ENCODE data around the gene TANGO6. TPM values are rescaled to one million over a fixed set of nuclear protein-coding genes. Genes with fewer than 3 reads are reported as not detected.
A peak's percentile ranks its signal among the peaks of the same experiment; 100 is the strongest.

Gene TANGO6
- total RNA-seq, 1 experiment from 2014 or later: 16.7 TPM

DNA sequence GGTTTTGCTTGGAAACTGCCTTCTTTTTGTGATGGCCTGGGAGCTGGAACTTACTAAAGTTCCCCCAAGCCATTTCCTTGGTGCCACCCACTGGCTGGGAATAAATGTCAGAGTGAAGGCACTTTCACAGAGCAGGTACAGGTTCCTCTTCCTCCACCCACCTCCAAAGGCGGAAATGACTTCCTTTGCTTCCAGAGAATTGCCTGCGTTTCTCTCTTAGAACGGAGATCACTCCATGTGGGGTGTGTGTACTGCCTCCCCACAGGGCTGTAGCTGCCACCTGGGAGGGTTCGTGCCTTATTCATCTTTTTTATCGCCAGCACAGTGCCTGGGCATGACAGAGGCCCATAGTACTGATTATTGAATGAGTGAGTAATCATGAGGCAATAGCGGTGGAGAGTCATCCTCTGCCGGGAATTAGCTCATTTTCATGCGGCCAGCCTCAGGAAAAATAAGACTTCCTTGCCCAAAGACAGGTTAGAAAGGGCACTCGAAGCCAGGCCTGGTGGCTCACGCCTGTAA is 229.9 kb downstream of the TANGO6 start:
- DNase-seq: no peak
- Histone ChIP-seq H3K36me3 (replicated peaks; ENCODE audit: control insufficient read depth, insufficient read depth, low read length) (no peaks in the 10 kb centered on the region), H3K4me3 (ENCODE audit: insufficient read depth, low read depth, low read length) (no peak overlapping the region), H3K27me3 (ENCODE audit: control insufficient read depth, insufficient read depth, low read length) (no peaks in the 10 kb centered on the region)

DNA sequence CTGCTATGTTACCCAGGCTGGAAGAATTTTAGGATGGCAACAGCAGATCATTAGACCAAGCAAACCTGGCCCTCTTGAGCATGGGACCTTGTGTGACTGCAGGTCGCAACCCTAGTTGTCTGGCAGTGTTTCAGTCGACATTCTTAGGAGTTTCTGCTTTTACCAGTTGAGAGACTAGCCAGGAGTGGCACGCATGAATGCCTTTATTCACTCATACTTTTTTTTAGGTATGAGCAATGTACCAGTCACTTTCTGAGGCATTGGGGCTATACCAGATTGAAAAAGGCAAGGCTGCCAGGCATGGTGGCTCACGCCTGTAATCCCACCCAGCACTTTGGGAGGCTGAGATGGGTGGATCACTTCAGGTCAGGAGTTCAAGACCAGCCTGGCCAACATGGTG is 233.9 kb downstream of the TANGO6 start:
- Histone ChIP-seq H3K27me3 (ENCODE audit: control insufficient read depth, insufficient read depth, low read length) (no peaks in the 10 kb centered on the region), H3K36me3 (replicated peaks; ENCODE audit: control insufficient read depth, insufficient read depth, low read length) (no peaks in the 10 kb centered on the region), H3K4me3 (ENCODE audit: insufficient read depth, low read depth, low read length) (no peak overlapping the region)
- DNase-seq: no peak

DNA sequence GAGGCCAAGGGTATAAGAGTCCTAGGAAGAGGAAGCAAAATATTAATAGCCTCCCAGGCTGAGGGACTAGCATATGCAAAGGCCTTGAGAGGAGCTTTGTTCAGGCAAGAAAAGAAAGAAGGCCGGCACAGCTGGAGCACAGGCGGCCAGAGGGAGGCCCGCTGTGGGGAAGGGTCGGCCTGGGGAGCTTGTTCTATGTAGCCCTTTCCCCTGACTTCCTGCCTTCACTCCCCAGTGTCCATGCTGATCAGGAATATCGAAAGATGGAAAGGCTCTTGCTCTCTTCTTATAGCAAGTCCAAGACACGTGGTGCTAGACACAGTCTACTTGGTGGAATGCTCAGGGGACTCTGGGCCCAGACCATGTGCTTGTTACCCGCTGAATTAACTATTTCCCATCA is 234.7 kb downstream of the TANGO6 start:
- DNase-seq: peak; percentile 74
- no peaks in the 10 kb centered on the region for H3K36me3 ChIP-seq (replicated peaks; ENCODE audit: control insufficient read depth, insufficient read depth, low read length)

DNA sequence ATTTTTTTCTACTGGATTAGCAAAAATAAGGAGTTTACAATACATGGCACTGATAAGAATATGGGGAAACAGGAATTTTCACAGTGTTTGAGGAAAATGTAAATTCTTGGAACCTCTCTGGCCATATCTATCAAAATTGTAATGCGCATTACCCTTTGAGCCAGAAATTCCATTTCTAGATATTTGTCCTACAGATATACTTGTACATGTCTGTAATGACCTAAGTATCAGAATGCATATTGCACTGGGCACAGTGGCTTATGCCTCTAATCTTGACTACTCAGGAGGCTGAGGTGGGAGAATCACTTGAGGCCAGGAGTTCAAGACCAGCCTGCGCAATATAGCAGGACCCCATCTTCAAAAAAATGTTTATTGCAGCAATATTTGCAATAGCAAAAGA is 236.4 kb downstream of the TANGO6 start:
- no peak for DNase-seq
- Histone ChIP-seq H3K4me3 (ENCODE audit: insufficient read depth, low read depth, low read length) (no peak overlapping the region), H3K36me3 (replicated peaks; ENCODE audit: control insufficient read depth, insufficient read depth, low read length) (no peaks in the 10 kb centered on the region), H3K27me3 (ENCODE audit: control insufficient read depth, insufficient read depth, low read length) (no peaks in the 10 kb centered on the region)

More for the DNA sequence above, 234.7 kb downstream of the TANGO6 start:
- Histone ChIP-seq H3K4me3 (ENCODE audit: insufficient read depth, low read depth, low read length) (no peak overlapping the region), H3K27me3 (ENCODE audit: control insufficient read depth, insufficient read depth, low read length) (no peaks in the 10 kb centered on the region)

DNA sequence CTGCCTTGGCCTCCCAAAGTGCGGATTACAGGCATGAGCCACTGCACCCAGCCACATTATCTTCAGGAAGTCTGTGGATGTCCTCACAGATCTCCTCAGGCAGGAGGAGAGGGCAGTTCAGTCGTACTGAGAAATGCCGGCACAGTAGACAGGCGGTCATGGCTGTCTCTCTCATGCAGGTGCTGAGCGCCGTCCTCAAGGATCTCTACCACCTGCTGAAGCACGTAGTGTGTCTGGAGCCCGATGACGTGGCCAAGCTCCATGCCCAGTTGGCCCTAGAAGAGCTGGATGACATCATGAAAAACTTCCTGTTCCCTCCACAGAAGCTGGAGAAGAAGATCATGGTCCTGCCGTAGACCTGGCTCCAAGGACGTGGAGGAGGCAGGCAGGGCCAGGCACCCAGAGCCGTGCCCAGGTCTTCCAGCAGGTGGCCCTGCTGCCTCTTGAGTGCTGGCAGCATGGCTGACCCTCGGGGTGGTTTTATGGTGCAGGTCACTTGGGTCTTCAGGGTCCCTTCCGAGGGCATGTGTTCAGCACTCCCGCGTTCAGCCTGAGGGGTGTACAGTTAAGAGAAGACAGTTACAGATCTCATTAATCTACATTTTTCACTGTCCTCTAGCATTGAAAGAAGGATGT is 240.1 kb downstream of the TANGO6 start:
- H3K4me3 ChIP-seq (ENCODE audit: insufficient read depth, low read depth, low read length): no peak overlapping the region
- peak; percentile 71 for DNase-seq
- H3K27me3 ChIP-seq (ENCODE audit: control insufficient read depth, insufficient read depth, low read length): no peaks in the 10 kb centered on the region
- no peaks in the 10 kb centered on the region for H3K36me3 ChIP-seq (replicated peaks; ENCODE audit: control insufficient read depth, insufficient read depth, low read length)

DNA sequence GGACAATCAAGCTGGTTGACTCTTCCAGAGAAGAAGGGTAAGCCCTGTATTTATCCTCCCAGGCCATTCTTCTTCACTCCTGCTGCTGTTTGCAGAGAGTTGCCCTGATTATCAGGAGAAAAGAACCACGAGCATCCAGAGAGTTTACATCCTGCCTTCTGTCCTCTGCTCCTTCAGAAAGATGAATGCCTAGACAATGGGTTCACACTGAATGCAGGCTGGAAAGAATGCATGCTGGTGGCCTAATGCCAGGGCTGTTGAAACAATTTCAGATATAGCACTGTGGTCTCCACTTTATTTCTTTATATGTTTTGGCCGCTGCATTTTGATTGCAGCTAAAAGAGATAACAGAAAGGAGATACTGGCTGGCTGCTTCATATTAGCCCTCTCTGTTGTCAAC is 241.0 kb downstream of the TANGO6 start:
- no peak for DNase-seq
- Histone ChIP-seq H3K36me3 (replicated peaks; ENCODE audit: control insufficient read depth, insufficient read depth, low read length) (no peaks in the 10 kb centered on the region), H3K27me3 (ENCODE audit: control insufficient read depth, insufficient read depth, low read length) (no peaks in the 10 kb centered on the region), H3K4me3 (ENCODE audit: insufficient read depth, low read depth, low read length) (no peak overlapping the region)

DNA sequence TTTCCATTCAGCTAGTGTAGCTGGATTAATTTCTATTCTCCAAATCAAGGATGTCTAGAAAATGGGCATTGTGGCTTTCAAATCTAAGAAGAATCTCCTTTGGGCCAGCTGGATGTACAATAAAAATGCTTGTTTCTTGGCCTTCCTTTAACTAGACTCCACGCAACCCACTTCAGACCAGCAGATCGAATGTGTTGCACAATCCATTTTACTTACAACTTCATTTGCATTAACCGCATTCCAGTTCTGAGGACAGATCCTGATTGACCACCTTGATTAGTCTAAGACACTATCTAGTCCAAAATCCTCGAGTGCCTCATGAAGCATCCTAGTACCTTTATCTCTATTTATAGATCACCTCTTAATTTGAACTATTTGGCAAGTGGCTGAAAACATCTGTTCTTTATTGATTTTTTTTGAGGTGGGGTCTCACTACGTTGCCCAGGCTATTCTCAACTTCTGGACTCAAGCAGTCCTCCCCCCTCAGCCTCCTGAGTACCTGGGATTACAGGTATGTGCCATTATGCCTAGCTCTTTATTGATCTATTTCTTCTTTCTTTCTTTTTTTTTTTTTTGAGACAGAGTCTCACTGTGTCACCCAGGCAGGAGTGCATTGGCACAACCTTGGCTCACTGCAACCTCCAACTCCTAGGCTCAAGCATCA is 241.8 kb downstream of the TANGO6 start:
- no peak for DNase-seq
- Histone ChIP-seq H3K27me3 (ENCODE audit: control insufficient read depth, insufficient read depth, low read length) (no peaks in the 10 kb centered on the region), H3K4me3 (ENCODE audit: insufficient read depth, low read depth, low read length) (no peak overlapping the region), H3K36me3 (replicated peaks; ENCODE audit: control insufficient read depth, insufficient read depth, low read length) (no peaks in the 10 kb centered on the region)

DNA sequence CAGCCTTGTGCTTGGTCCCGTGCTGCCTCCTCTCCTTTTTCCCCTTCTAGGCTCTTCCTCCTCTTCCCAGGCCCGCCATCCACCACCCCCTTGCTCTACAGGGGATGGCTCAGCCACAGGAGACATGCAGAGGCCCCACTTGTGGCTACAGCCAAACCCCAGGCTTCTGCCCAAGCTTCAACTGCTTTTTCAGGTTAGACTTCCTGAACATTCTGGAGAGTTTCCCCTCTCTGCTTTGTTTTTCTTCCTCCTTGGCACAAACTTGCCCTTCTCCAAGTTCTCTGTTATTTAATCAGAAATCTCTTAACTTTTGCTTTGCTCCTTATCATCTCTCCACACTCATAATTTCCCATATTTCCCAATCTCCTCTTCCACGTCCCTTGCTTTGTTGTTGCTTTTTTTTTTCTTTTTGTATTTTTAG is 243.8 kb downstream of the TANGO6 start:
- Histone ChIP-seq H3K4me3 (ENCODE audit: insufficient read depth, low read depth, low read length) (no peak overlapping the region), H3K36me3 (replicated peaks; ENCODE audit: control insufficient read depth, insufficient read depth, low read length) (no peaks in the 10 kb centered on the region), H3K27me3 (ENCODE audit: control insufficient read depth, insufficient read depth, low read length) (no peaks in the 10 kb centered on the region)
- peak; percentile 35 for DNase-seq

DNA sequence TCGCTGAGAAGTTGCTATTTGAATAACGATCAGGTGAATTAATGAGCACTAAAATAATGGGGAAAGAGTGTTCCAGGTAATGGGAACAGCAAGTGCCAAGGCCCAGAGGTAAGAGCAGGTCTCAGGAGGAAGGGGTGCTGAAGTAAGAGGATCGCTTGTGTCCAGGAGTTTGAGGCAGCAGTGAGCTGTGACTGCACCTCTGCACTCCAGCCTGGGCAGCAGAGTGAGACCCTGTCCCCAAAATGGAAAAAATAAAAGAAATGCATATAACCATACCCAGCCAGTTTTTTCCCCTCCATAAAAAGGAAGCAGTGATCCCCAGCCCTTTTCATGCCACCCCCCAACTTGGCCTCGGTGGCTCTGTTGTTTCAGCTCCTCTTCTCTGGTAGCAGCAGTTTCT is 245.4 kb downstream of the TANGO6 start:
- no peak for DNase-seq
- H3K36me3 ChIP-seq (replicated peaks; ENCODE audit: control insufficient read depth, insufficient read depth, low read length): no peaks in the 10 kb centered on the region
- no peaks in the 10 kb centered on the region for H3K27me3 ChIP-seq (ENCODE audit: control insufficient read depth, insufficient read depth, low read length)
- H3K4me3 ChIP-seq (ENCODE audit: insufficient read depth, low read depth, low read length): no peak overlapping the region

DNA sequence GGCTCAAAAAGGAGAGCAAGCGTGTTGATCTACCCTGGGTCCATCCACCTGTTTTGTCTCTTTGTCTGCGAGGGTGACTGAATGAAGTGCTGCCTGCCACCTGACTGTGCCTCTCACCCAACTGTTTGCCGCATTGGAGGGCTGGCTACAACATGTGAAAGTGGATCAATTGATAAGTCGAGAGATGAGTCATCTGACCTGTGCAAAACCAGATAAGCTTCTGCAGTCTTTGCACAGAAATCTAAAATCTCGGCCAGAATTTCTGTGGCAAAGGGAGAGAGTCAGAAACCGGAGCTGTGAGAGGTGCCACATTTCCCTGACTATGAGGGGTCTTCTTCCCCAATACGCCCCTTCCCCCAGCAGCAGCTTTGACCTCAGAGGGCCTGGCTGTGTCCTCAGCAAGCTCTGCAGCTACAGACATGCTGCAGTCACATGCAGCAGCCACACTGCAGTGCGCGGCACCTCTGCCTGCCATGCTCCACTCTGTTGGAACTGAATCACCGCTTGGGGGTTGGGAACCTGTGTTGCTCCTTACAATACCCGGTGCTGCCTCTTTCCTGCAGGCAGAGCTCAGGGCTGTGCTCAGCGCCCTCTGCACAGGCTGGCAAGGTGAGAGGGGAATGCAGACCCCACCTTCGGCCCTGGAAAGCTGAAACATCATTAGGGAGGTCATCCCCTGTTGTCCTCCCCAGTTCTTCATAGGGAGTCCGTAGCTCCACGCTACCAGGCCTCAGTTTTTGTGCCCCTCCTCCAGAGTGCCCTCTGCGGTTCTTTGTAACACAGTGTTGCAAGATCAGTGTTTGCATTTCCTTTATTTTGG is 246.0 kb downstream of the TANGO6 start:
- H3K27me3 ChIP-seq (ENCODE audit: control insufficient read depth, insufficient read depth, low read length): no peaks in the 10 kb centered on the region
- no peak overlapping the region for H3K4me3 ChIP-seq (ENCODE audit: insufficient read depth, low read depth, low read length)
- peak; percentile 63 for DNase-seq
- H3K36me3 ChIP-seq (replicated peaks; ENCODE audit: control insufficient read depth, insufficient read depth, low read length): no peaks in the 10 kb centered on the region

DNA sequence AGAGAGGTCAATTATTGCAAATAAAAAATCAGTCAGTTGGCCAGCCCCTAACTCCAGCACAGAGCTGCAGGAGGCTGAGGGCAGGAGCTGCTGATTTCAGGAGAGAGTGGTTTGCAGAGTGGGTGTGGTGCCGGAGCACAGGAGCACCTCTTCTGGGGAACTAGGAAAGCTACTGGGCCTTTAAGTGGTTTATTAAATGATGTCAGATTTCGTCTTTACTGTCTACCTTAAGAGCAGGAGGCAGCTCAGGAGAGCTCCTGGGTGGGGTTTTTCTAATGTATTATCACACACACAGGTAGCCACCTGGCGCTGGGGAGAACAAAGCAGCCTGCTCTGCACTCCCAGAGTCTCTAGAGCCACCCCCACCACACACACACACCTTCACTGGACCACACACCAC is 250.6 kb downstream of the TANGO6 start:
- no peak for DNase-seq
- H3K27me3 ChIP-seq (ENCODE audit: control insufficient read depth, insufficient read depth, low read length): no peaks in the 10 kb centered on the region
- no peak overlapping the region for H3K4me3 ChIP-seq (ENCODE audit: insufficient read depth, low read depth, low read length)
- no peaks in the 10 kb centered on the region for H3K36me3 ChIP-seq (replicated peaks; ENCODE audit: control insufficient read depth, insufficient read depth, low read length)

DNA sequence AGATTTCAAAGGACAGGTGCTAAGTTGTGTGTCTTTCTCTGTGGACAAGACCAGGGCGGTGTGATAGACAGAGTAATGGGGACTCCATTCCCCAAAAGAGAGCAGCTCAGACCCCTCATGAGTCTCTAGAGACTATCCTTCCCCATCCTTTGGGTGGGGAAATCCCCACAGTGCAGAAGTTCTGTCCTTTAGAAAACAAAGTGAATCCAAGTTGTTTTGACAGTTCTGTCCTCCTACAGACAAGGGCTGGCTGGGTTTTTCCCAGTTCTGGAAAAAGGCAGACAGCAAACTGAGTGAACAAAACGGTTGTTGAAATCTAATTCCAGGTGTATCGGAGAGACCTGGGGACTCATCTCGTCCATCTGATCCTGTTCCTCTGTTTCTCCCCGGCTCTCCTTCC is 251.2 kb downstream of the TANGO6 start:
- no peaks in the 10 kb centered on the region for H3K36me3 ChIP-seq (replicated peaks; ENCODE audit: control insufficient read depth, insufficient read depth, low read length)
- no peak overlapping the region for H3K4me3 ChIP-seq (ENCODE audit: insufficient read depth, low read depth, low read length)
- DNase-seq: no peak
- H3K27me3 ChIP-seq (ENCODE audit: control insufficient read depth, insufficient read depth, low read length): no peaks in the 10 kb centered on the region

DNA sequence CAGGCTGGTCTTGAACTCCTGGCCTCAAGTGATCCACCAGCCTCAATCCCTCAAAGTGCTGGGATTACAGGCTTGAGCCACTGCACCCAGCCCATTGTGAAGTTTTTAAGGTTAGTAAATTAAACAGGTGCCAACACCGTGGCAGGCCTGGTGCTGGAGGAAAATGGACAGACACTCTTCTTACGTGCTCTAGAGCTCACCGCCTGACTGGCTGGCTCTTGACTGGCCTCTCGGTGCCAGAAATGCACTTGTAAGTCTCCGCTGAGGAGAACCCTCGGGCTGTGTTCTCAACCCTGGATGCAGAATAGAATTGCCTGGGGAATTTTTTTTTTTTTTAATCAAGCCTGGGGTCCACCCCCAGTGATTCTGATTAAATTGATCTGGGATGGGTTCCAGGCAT is 251.9 kb downstream of the TANGO6 start:
- H3K36me3 ChIP-seq (replicated peaks; ENCODE audit: control insufficient read depth, insufficient read depth, low read length): no peaks in the 10 kb centered on the region
- no peak for DNase-seq
- no peak overlapping the region for H3K4me3 ChIP-seq (ENCODE audit: insufficient read depth, low read depth, low read length)
- no peaks in the 10 kb centered on the region for H3K27me3 ChIP-seq (ENCODE audit: control insufficient read depth, insufficient read depth, low read length)

DNA sequence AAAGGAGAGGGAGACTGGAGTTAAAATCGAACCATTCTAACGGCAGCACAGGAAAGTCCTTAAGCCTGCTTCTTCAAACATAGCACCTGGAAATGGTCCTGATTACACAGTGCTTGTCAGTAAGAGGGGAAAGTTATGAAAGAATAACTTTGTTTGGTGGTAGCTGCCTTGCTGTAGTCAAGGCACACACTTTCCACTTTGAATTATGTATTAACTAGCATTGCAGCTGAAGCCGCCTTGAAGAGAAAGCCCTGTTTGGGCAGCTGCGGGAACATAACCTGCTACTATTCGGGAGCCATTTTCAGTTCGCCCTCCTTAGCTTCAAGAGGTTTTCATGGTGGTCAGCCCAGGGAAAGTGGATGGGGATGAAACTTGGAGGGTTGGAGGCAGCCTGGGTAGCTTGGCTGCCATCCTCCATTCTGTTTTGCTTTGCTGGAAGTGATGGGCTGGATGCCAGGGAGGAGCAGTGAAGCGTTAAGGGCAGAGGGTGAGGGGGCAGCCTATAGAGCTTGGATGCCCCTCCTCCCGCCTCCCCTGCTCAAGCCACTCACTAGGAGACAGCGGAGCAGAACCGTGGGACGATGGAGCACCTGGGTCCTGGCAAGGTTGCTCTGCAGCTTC is 256.9 kb downstream of the TANGO6 start:
- H3K27me3 ChIP-seq (ENCODE audit: control insufficient read depth, insufficient read depth, low read length): no peaks in the 10 kb centered on the region; the same call in 1 of the 2 replicates
- H3K4me3 ChIP-seq (ENCODE audit: insufficient read depth, low read depth, low read length): no peak overlapping the region
- DNase-seq: no peak
- no peaks in the 10 kb centered on the region for H3K36me3 ChIP-seq (replicated peaks; ENCODE audit: control insufficient read depth, insufficient read depth, low read length)

Measured in H7 (cell line).